ENCODE measurements around the gene BPIFB2. TPM values are rescaled to one million over a fixed set of nuclear protein-coding genes. Genes with fewer than 3 reads are reported as not detected.
A peak's percentile ranks its signal among the peaks of the same experiment; 100 is the strongest.

BPIFB2 gene
- total and polyA plus RNA-seq, 7 experiments from 2014 or later = not detected

DNA sequence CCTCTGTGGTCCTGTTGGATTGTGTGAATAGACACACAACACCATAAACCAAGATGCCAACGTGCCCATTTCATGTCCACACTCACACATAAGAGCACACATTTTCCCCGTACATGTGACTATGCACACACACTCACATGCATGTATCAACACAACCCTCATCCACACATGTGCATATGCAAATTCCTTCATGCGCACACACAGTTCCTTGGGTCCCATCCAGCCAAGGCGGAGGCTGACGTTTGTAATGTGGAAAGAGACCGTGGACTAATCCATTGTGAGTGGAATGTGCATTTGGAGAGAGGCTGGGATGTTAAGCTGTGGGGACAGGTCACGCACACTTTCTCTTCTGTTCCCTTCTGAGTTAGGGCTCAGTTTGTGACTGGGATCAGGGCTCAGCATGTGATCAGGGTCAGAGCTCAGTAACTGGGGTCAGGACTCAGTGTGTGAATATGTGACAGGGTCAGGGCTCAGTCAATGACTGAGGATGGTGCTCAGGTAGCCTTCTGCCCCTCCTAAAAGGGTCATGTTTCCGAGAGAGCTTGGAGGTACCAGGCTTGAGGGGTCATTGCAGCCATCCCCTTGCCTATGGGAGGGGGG is 628 bp upstream of the BPIFB2 start:
- Mint-ChIP-seq H3K9me3 (peaks cover 0 to 9% (median 0%) of the 10 kb centered on the region in 11 donors), H3K27me3 (no peaks in the 10 kb centered on the region), H3K36me3 (peaks cover 0 to 3% (median 0%) of the 10 kb centered on the region in 5 donors), H3K4me1 (peaks cover 1 to 45% (median 19%) of the 10 kb centered on the region in 7 donors), H3K27ac (no peak overlapping the region), H3K4me3 (no peak overlapping the region)
- H3K4me1 ChIP-seq (ENCODE audit: control insufficient read depth in 2 of 2, insufficient read depth in 2 of 2, low read length in 2 of 2) = peaks cover 0 to 20% of the 10 kb centered on the region in 2 donors
- H3K27ac ChIP-seq (ENCODE audit: low read depth, low read length) = no peak overlapping the region
- ATAC-seq (no peak), DNase-seq (no peak)
- no peaks in the 10 kb centered on the region for H3K36me3 ChIP-seq (ENCODE audit: control insufficient read depth in 2 of 3, insufficient read depth in 3 of 3, low read length in 3 of 3)
- POLR2A ChIA-PET = interaction anchor here (0.8 kb wide), 1 partner anchor 61 kb away, joined by 3 read pairs; no protein-coding TSS in a partner anchor
- peaks cover 0 to 3% (median 0%) of the 10 kb centered on the region in 3 experiments for H3K9me3 ChIP-seq (ENCODE audit: control insufficient read depth in 2 of 3, low read length in 3 of 3)
- H3K4me3 ChIP-seq (ENCODE audit: low read length) = no peak overlapping the region
- no peaks in the 10 kb centered on the region for H3K27me3 ChIP-seq (ENCODE audit: control insufficient read depth in 2 of 2, insufficient read depth in 2 of 2, low read length in 2 of 2)
- CTCF ChIA-PET = interaction anchor here (1.0 kb wide), 1 partner anchor 31 kb away, joined by 3 read pairs; no protein-coding TSS in a partner anchor
- intact Hi-C loops (cut with micrococcal nuclease) = no loop called here

DNA sequence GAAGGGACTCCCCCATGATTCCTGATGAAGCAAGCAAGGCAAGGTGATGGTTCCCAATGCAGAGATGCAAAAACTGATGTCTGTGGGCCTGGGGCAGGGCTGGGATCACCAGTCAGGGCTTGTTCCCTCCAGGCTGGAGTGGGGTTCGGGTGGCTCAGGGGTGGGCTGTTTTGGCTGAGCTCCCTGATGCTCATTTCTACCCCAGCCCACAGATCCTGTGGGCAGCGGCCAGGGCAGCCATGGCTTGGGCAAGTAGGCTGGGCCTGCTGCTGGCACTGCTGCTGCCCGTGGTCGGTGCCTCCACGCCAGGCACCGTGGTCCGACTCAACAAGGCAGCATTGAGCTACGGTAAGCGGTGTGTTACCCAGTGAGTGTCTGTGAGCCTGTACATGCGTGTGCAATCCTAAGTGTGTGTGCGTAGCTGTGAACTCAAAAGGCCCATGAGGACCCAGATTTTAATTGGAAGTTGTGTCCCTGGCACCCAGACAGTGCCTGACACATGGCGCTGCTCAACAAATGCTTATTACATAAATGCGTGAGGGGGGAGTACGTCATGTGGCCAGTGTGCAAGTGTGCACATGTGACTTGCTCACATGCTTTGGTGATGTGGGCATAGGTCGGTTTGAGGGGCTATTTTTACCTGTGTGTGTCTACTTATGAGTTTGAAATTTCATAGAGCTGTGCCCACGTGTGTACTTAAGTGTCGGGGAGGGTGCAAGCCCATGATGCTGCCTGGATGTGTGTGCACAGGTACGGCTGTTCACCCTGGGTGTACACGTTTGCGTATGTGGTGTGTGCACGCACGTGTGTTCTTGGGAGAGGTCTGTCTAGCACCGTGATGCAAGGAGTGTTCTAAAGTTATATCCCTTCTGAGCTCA is 1.1 kb downstream of the BPIFB2 start:
- H3K27ac ChIP-seq (ENCODE audit: low read depth, low read length) = no peak overlapping the region
- H3K36me3 ChIP-seq (ENCODE audit: control insufficient read depth in 2 of 3, insufficient read depth in 3 of 3, low read length in 3 of 3) = no peaks in the 10 kb centered on the region
- H3K27me3 ChIP-seq (ENCODE audit: control insufficient read depth in 2 of 2, insufficient read depth in 2 of 2, low read length in 2 of 2) = no peaks in the 10 kb centered on the region
- peaks cover 0 to 13% of the 10 kb centered on the region in 2 donors for H3K4me1 ChIP-seq (ENCODE audit: control insufficient read depth in 2 of 2, insufficient read depth in 2 of 2, low read length in 2 of 2)
- intact Hi-C loops (cut with micrococcal nuclease) = no loop called here
- Mint-ChIP-seq H3K27me3 (no peaks in the 10 kb centered on the region), H3K4me1 (peaks cover 0 to 43% (median 23%) of the 10 kb centered on the region in 7 donors), H3K27ac (peak overlapping the region in 1 of 9 donors; percentile 46), H3K36me3 (peaks cover 0 to 3% (median 0%) of the 10 kb centered on the region in 5 donors), H3K4me3 (no peak overlapping the region), H3K9me3 (peaks cover 0 to 9% (median 0%) of the 10 kb centered on the region in 11 donors)
- H3K9me3 ChIP-seq (ENCODE audit: control insufficient read depth in 2 of 3, low read length in 3 of 3) = peaks cover 0 to 3% (median 0%) of the 10 kb centered on the region in 3 experiments
- ATAC-seq (no peak), DNase-seq (no peak)
- ChIA-PET POLR2A (no interaction called here), CTCF (no interaction called here)
- no peak overlapping the region for H3K4me3 ChIP-seq (ENCODE audit: low read length)

DNA sequence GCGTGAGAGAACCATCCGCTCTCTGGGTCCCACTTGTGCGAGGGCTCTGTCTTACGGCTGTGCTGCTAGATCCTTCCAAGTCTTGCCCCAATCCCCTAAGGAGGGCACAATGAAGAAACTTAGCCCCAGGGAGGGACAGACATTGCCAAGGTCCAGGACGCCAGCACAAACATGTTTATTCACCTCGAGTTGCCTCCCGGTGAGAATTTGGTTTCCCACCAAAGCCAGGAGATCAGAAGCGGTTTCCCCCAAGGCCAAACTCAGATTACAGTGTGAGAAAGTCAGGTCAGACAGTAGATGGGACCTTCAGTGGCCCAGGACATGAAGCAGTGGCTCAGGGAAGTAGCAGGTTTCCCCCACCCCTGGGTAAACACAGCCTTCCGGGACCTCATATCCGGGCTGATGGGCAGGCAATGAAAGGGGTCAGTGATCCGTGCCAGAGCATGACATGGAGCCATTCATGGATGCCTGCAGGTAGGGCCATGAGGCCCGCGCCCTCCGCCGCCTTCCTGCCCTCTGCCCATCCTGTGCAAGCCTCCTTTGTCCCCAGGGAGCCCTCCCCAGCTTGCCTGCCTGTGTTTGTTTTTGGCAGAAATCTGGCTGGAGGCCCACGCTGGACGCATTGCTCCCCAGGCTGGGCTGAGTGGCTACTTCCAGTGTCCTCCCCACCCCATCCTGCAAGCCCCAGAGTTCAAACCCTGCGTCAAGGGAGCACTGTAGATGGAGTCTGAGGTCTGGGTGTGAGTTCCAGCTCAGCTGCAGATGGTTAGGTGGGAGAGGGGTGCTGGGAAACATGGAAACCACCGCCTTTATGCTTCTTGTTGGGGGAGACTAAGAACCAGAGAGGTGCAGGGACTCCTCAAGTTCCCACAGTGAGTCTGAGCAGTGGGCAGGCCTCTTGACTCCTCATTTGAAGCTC is 2.0 kb downstream of the BPIFB2 start:
- Histone ChIP-seq H3K9me3 (ENCODE audit: control insufficient read depth in 2 of 3, low read length in 3 of 3) (peaks cover 0 to 3% (median 0%) of the 10 kb centered on the region in 3 experiments), H3K4me3 (ENCODE audit: low read length) (no peak overlapping the region), H3K4me1 (ENCODE audit: control insufficient read depth in 2 of 2, insufficient read depth in 2 of 2, low read length in 2 of 2) (peaks cover 0 to 7% of the 10 kb centered on the region in 2 donors), H3K36me3 (ENCODE audit: control insufficient read depth in 2 of 3, insufficient read depth in 3 of 3, low read length in 3 of 3) (no peaks in the 10 kb centered on the region), H3K27ac (ENCODE audit: low read depth, low read length) (no peak overlapping the region), H3K27me3 (ENCODE audit: control insufficient read depth in 2 of 2, insufficient read depth in 2 of 2, low read length in 2 of 2) (no peaks in the 10 kb centered on the region)
- peaks cover 0 to 3% (median 0%) of the 10 kb centered on the region in 5 donors for H3K36me3 Mint-ChIP-seq
- peaks cover 0 to 38% (median 19%) of the 10 kb centered on the region in 7 donors for H3K4me1 Mint-ChIP-seq
- intact Hi-C loops (cut with micrococcal nuclease) = no loop called here
- no peaks in the 10 kb centered on the region for H3K27me3 Mint-ChIP-seq
- DNase-seq = no peak
- no peak for ATAC-seq
- no peak overlapping the region for H3K4me3 Mint-ChIP-seq
- no peak overlapping the region for H3K27ac Mint-ChIP-seq
- H3K9me3 Mint-ChIP-seq = peaks cover 0 to 9% (median 0%) of the 10 kb centered on the region in 11 donors
- ChIA-PET POLR2A (no interaction called here), CTCF (no interaction called here)

DNA sequence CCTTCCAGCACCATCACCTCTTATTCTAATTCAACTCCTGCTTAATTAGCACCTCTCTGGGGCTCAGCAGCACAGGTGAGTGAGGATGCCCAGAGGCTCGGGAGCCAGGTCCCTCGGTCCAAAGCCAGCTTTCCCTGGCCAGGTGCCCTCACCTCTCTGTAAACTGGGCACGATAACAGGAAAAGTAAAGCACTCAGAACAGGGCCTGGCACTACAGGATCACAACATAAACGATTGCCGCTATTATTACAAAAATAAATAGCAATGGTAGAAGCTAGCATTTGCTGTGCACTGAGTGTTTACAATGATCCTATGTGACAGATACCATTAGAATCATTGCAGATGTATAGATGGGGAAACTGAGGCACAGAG is 2.6 kb downstream of the BPIFB2 start:
- H3K27ac Mint-ChIP-seq = no peak overlapping the region
- CTCF ChIA-PET = no interaction called here

DNA sequence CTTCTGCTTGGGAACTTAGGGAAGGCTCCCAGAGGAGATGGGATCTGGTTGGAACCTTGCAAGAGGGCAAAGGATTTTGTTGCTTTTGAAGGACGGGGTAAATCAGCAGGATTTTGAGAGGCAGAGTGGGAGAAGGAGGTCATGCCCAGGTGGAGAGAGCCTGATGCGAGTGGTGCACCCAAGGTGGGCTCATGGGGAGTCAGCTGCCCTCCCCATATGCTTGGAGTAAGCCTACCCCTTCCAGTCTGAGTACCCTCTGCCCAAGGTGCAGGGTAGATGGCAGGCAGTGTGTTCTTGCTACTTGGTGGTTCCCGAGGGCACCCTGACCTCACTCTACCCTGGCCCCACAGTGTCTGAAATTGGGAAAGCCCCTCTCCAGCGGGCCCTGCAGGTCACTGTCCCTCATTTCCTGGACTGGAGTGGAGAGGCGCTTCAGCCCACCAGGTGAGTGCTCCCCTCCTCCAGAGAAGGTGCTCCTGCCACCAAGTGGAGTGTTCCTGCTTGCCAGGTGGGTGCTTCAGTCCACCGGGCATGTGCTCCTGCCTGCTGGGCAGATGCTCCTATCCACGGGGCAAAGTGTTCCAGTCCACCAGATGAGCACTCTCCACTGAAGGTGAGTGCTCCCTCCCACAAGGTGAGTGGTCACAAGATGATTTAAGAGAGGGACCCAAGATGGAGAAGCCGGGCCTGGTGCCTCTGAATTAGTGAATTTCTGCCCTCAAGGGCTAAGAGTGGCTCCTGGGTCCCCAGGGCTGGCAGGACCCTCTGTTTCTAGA is 3.4 kb downstream of the BPIFB2 start:
- ATAC-seq (no peak), DNase-seq (no peak)
- no peak overlapping the region for H3K4me3 ChIP-seq (ENCODE audit: low read length)
- H3K9me3 ChIP-seq (ENCODE audit: control insufficient read depth in 2 of 3, low read length in 3 of 3) = no peaks in the 10 kb centered on the region
- POLR2A ChIA-PET = no interaction called here
- intact Hi-C loops (cut with micrococcal nuclease) = no loop called here
- CTCF ChIA-PET = no interaction called here
- Mint-ChIP-seq H3K9me3 (no peaks in the 10 kb centered on the region), H3K4me1 (peaks cover 0 to 37% (median 9%) of the 10 kb centered on the region in 7 donors), H3K4me3 (no peak overlapping the region), H3K27ac (no peak overlapping the region), H3K27me3 (no peaks in the 10 kb centered on the region), H3K36me3 (no peaks in the 10 kb centered on the region)
- no peaks in the 10 kb centered on the region for H3K27me3 ChIP-seq (ENCODE audit: control insufficient read depth in 2 of 2, insufficient read depth in 2 of 2, low read length in 2 of 2)
- H3K4me1 ChIP-seq (ENCODE audit: control insufficient read depth in 2 of 2, insufficient read depth in 2 of 2, low read length in 2 of 2) = no peaks in the 10 kb centered on the region
- no peak overlapping the region for H3K27ac ChIP-seq (ENCODE audit: low read depth, low read length)
- no peaks in the 10 kb centered on the region for H3K36me3 ChIP-seq (ENCODE audit: control insufficient read depth in 2 of 3, insufficient read depth in 3 of 3, low read length in 3 of 3)

More for the DNA sequence above, 2.6 kb downstream of the BPIFB2 start:
- DNase-seq (no peak), ATAC-seq (no peak)
- peaks cover 0 to 38% (median 12%) of the 10 kb centered on the region in 7 donors for H3K4me1 Mint-ChIP-seq
- H3K4me3 ChIP-seq (ENCODE audit: low read length) = no peak overlapping the region
- H3K27ac ChIP-seq (ENCODE audit: low read depth, low read length) = no peak overlapping the region
- POLR2A ChIA-PET = no interaction called here
- peaks cover 0 to 3% (median 0%) of the 10 kb centered on the region in 5 donors for H3K36me3 Mint-ChIP-seq
- H3K4me1 ChIP-seq (ENCODE audit: control insufficient read depth in 2 of 2, insufficient read depth in 2 of 2, low read length in 2 of 2) = peaks cover 0 to under 1% of the 10 kb centered on the region in 2 donors
- peaks cover 0 to 7% (median 0%) of the 10 kb centered on the region in 11 donors for H3K9me3 Mint-ChIP-seq
- H3K4me3 Mint-ChIP-seq = no peak overlapping the region
- H3K27me3 ChIP-seq (ENCODE audit: control insufficient read depth in 2 of 2, insufficient read depth in 2 of 2, low read length in 2 of 2) = no peaks in the 10 kb centered on the region
- no peaks in the 10 kb centered on the region for H3K27me3 Mint-ChIP-seq
- intact Hi-C loops (cut with micrococcal nuclease) = no loop called here
- H3K36me3 ChIP-seq (ENCODE audit: control insufficient read depth in 2 of 3, insufficient read depth in 3 of 3, low read length in 3 of 3) = no peaks in the 10 kb centered on the region
- H3K9me3 ChIP-seq (ENCODE audit: control insufficient read depth in 2 of 3, low read length in 3 of 3) = peaks cover 0 to 3% (median 0%) of the 10 kb centered on the region in 3 experiments

All from naive thymus-derived CD4-positive, alpha-beta T cell (primary cell).